Smooth muscle cell (in vitro differentiated cells): ENCODE data around the gene STAB2. TPM values are rescaled to one million over a fixed set of nuclear protein-coding genes. Genes with fewer than 3 reads are reported as not detected.

Experiments
- DNase-seq: peaks from one replicate; lab custom pipeline; 2025; ENCODE audit not compliant: unreplicated experiment; lab: John Stamatoyannopoulos, UW
- H2AFZ ChIP-seq: fragments of 200-600 bp; sonication (generic); 2 replicates; pipeline ENCODE4 v1.6.0; 2016; ENCODE audit warnings: antibody characterized with exemption, low read depth, mild to moderate bottlenecking
- H3F3A ChIP-seq: fragments of 200-600 bp; sonication (generic); 2 replicates; pipeline ENCODE4 v1.6.0; 2017; ENCODE audit warnings: antibody characterized with exemption, low read depth
- H3K27ac ChIP-seq: fragments of 200-600 bp; sonication (generic); 2 replicates; pipeline ENCODE4 v1.5.1; 2016; ENCODE audit warnings: low read depth, mild to moderate bottlenecking
- H3K27me3 ChIP-seq: fragments of 200-600 bp; sonication (generic); 2 replicates; pipeline ENCODE4 v1.6.1; 2016; ENCODE audit warnings: low read depth, mild to moderate bottlenecking
- H3K36me3 ChIP-seq: fragments of 200-600 bp; sonication (generic); 2 replicates; pipeline ENCODE4 v1.5.1; 2016; ENCODE audit warnings: low read depth
- H3K4me1 ChIP-seq: fragments of 200-600 bp; sonication (generic); 2 replicates; pipeline ENCODE4 v1.5.1; 2016; ENCODE audit warnings: low read depth
- H3K4me2 ChIP-seq: fragments of 200-600 bp; sonication (generic); 2 replicates; pipeline ENCODE4 v1.6.0; 2016; ENCODE audit warnings: mild to moderate bottlenecking
- H3K4me3 ChIP-seq: fragments of 200-600 bp; sonication (generic); 2 replicates; pipeline ENCODE4 v1.5.1; 2016; ENCODE audit warnings: mild to moderate bottlenecking
- H3K79me2 ChIP-seq: fragments of 200-600 bp; sonication (generic); 2 replicates; pipeline ENCODE4 v1.6.0; 2016; ENCODE audit warnings: low read depth, mild to moderate bottlenecking
- H3K9ac ChIP-seq: fragments of 200-600 bp; sonication (generic); 2 replicates; pipeline ENCODE4 v1.6.0; 2016; ENCODE audit warnings: low read depth
- H3K9me3 ChIP-seq: fragments of 200-600 bp; sonication (generic); replicated peaks from 2 replicates; pipeline ENCODE4 v1.5.1; 2016; ENCODE audit warnings: low read depth
- H4K20me1 ChIP-seq: fragments of 200-600 bp; sonication (generic); 2 replicates; pipeline ENCODE4 v1.6.0; 2016; ENCODE audit warnings: low read depth
- CTCF ChIP-seq: fragments of 200-600 bp; sonication (generic); IDR thresholded peaks from 2 replicates; pipeline ENCODE4 v1.5.1; 2017; ENCODE audit warnings: borderline replicate concordance, mild to moderate bottlenecking, antibody characterized with exemption; ENCODE audit not compliant: insufficient read depth, poor library complexity, severe bottlenecking
- WGBS: methylation state at CpG from one replicate; pipeline ENCODE4 v1.1.7; 2016; ENCODE audit warnings: low lambda C conversion rate; 5-methylcytosine and 5-hydroxymethylcytosine counted together
- polyA plus RNA-seq: library from polyadenylated mRNA; unstranded; fragments of >200 nt; fragmentation: Nextera tagmentation; extraction: Ambion mirVana; gene quantifications from 2 replicates; pipeline ENCODE4 v1.2.1, GENCODE V29; 2016
- total RNA-seq: library from RNA; depleted of rRNA; stranded (reverse); fragments of >200 nt; gene quantifications from 2 replicates; pipeline ENCODE4 v1.2.3, GENCODE V29; 2014

The STAB2 gene
- total and polyA plus RNA-seq, 2 experiments from 2014 or later: not detected

- 77% methylated on average over 5 of the region's 5 CpGs for WGBS
- H3K9ac ChIP-seq: no peak overlapping the region
- H3K27ac ChIP-seq: no peak overlapping the region
- H3K27me3 ChIP-seq: no peaks in the 10 kb centered on the region
- H3K36me3 ChIP-seq: no peaks in the 10 kb centered on the region
- no peak overlapping the region for H3K4me3 ChIP-seq
- H3K4me2 ChIP-seq: no peak overlapping the region
- no peak for DNase-seq
- H4K20me1 ChIP-seq: no peaks in the 10 kb centered on the region
- no peaks in the 10 kb centered on the region for H3K9me3 ChIP-seq
- H3F3A ChIP-seq: peaks cover 6% of the 10 kb centered on the region
- H2AFZ ChIP-seq: no peak overlapping the region
- no peaks in the 10 kb centered on the region for H3K4me1 ChIP-seq
- no peak for TF ChIP-seq CTCF
- H3K79me2 ChIP-seq: no peaks in the 10 kb centered on the region
Observed at GRCh38 chr12:103810111-103810510, 223.0 kb downstream of the STAB2 start.

- no peaks in the 10 kb centered on the region for H3K27me3 ChIP-seq
- no peaks in the 10 kb centered on the region for H3K4me1 ChIP-seq
- H3K9ac ChIP-seq: no peak overlapping the region
- TF ChIP-seq CTCF: no peak
- no peaks in the 10 kb centered on the region for H3K9me3 ChIP-seq
- H3F3A ChIP-seq: no peaks in the 10 kb centered on the region
- no peak overlapping the region for H3K4me3 ChIP-seq
- no peak overlapping the region for H3K4me2 ChIP-seq
- H2AFZ ChIP-seq: no peak overlapping the region
- no peaks in the 10 kb centered on the region for H3K36me3 ChIP-seq
- no peak overlapping the region for H3K27ac ChIP-seq
- H4K20me1 ChIP-seq: no peaks in the 10 kb centered on the region
- DNase-seq: no peak
- WGBS: 96% methylated on average over 6 of the region's 6 CpGs
- H3K79me2 ChIP-seq: peaks cover 3% of the 10 kb centered on the region
Observed at GRCh38 chr12:103811791-103812190, 224.7 kb downstream of the STAB2 start.

GRCh38 chr12:103812789-103813188, 225.7 kb downstream of the STAB2 start:
- TF ChIP-seq CTCF: no peak
- H3K9me3 ChIP-seq: no peaks in the 10 kb centered on the region
- no peaks in the 10 kb centered on the region for H4K20me1 ChIP-seq
- no peaks in the 10 kb centered on the region for H3K4me1 ChIP-seq
- WGBS: 100% methylated on average over 1 of the region's 1 CpG
- H3K27me3 ChIP-seq: no peaks in the 10 kb centered on the region
- no peaks in the 10 kb centered on the region for H3F3A ChIP-seq
- no peak overlapping the region for H3K4me3 ChIP-seq
- no peaks in the 10 kb centered on the region for H3K36me3 ChIP-seq
- DNase-seq: no peak
- no peak overlapping the region for H3K27ac ChIP-seq
- H3K79me2 ChIP-seq: peaks cover 3% of the 10 kb centered on the region
- no peak overlapping the region for H3K4me2 ChIP-seq
- no peak overlapping the region for H3K9ac ChIP-seq
- H2AFZ ChIP-seq: no peak overlapping the region

- H3F3A ChIP-seq: no peaks in the 10 kb centered on the region
- TF ChIP-seq CTCF: no peak
- no peak overlapping the region for H3K27ac ChIP-seq
- no peak overlapping the region for H3K4me2 ChIP-seq
- no peaks in the 10 kb centered on the region for H3K27me3 ChIP-seq
- no peaks in the 10 kb centered on the region for H3K36me3 ChIP-seq
- no peaks in the 10 kb centered on the region for H3K9me3 ChIP-seq
- no peak overlapping the region for H3K9ac ChIP-seq
- no peak overlapping the region for H3K4me3 ChIP-seq
- DNase-seq: no peak
- peaks cover 3% of the 10 kb centered on the region for H3K79me2 ChIP-seq
- no peak overlapping the region for H2AFZ ChIP-seq
- H3K4me1 ChIP-seq: no peaks in the 10 kb centered on the region
- WGBS: 94% methylated on average over 3 of the region's 3 CpGs
- H4K20me1 ChIP-seq: no peaks in the 10 kb centered on the region
Observed at GRCh38 chr12:103813426-103813825, 226.4 kb downstream of the STAB2 start.
